NOMO-1 (cell line): ENCODE results near the gene U2AF1L4.

Experiments used
- DNase-seq, 2 experiments: peaks; one replicate each; lab custom pipeline; 2025; ENCODE audit not compliant: unreplicated experiment in 2 of 2; lab: John Stamatoyannopoulos, UW

U2AF1L4 gene

GRCh38 chr19:35743640-35744429 is 1.4 kb downstream of the U2AF1L4 start:
- no peak for DNase-seq

GRCh38 chr19:35742121-35742724 is 3.0 kb downstream of the U2AF1L4 start, which contains the start of gene IGFLR1:
Gene IGFLR1 (minus strand): TSS chr19:35742452. CDS start chr19:35741180, 1,272 bp downstream.
- peak; percentile 68 to 71 for DNase-seq

GRCh38 chr19:35741203-35741515 is 4.1 kb downstream of the U2AF1L4 start:
- DNase-seq, result no peak

GRCh38 chr19:35740423-35741202 is 4.6 kb downstream of the U2AF1L4 start:
- peak; percentile 93 to 95 for DNase-seq

- no peak for DNase-seq
Observed at GRCh38 chr19:35740108-35740422, 5.2 kb downstream of the U2AF1L4 start.

GRCh38 chr19:35739275-35740107 is 5.7 kb downstream of the U2AF1L4 start:
- no peak for DNase-seq

DNA sequence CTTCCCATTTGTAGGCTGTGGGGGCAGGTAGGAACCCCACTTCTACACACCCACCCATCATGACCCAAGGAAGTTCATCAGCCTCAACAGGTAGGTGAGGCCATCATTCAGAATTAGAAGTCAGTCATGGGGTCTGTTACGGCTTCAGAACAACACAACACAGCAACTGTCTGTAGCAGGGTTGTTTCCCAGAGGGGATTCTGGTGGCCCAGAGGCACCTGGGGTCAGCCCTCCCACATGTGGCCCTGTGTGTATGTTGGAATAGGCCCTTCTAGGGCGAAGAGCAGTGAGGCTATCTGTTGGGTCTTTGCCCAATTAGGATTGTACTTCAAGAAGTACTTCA is 6.4 kb downstream of the U2AF1L4 start:
- no peak for DNase-seq

- DNase-seq, result no peak
Observed at GRCh38 chr19:35738021-35738886, 7.0 kb downstream of the U2AF1L4 start.

DNA sequence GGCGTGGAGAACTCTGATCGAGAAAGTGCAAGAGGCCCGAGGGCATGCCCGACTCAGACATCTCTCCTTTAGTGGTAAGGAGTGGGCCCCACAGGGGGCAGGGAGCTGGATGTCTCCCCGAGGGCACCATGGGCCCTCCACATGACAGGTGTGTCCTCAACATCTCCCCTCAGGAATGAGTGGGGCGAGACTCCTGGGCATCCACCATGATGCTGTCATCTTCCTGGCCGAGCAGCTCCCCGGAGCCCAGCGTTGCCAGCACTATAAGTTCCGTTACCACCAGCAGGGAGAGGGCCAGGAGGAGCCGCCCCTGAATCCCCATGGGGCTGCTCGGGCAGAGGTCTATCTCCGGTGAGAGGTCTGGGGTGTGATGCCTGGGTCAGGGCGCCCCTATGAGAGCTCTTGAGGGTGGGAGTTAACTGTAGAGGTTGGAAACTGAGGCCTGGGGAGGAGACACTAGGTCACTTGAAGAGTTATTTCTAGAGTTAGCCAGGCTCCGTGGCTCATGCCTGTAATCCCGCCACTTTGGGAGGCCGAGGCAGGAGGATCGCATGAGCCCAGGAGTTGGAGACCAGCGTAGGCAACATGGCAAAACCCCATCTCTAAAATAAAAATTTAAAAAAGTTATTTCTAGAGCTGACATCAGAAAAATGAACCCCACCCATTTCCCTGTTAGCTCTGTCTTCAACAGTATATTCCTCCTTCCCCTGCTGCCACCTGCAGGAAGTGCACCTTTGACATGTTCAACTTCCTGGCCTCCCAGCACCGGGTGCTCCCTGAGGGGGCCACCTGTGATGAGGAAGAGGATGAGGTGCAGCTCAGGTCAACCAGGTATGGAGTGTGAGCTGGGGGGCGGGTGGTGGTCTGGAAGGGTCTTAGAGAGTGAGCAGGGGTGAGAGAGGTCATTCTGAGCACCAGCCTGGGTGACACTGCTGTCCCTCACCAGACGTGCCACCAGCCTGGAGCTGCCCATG is 8.0 kb downstream of the U2AF1L4 start:
- DNase-seq, result no peak

DNA sequence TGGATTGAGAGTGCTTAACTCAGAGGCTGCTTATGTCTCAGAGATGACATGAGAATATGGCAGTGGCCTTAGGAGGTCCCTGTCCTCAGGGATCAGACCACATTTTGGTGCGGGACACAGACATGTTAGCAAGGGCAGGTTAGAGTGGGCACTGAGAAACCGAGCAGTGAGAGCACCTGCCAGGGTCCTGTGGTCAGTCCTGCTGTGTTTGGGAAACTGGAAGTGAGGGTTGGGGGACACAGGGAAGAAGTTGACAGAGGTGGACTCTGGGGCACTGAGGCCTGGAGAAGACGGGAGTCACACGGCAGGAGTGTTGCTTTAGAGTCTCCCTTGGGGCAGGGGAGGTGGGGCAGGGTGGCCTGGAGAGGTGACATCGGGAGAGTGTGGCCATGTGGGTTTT is 10.3 kb downstream of the U2AF1L4 start:
- DNase-seq, result no peak

DNA sequence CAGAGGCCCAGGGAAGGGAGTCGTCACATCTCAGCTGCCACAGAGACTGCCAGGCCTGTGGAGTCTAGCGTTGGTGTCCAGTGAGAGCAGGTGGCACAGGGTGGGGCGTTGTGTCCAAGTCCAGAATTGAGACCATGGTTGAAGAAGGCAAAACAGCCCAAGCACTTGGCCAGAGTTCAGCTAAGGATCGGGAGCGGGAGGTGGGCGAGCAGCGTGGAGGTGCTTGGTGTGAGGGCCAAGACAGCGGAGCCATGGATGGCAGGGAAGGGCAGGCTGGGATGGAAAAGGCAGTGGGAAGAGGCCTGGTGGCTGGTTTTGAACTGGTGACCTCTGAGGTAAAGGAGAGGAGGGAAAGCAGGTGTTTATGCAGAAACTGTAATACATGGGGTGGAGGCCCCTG is 10.9 kb downstream of the U2AF1L4 start:
- no peak for DNase-seq

- DNase-seq, result no peak
Observed at GRCh38 chr19:35733180-35734125, 11.8 kb downstream of the U2AF1L4 start.

DNA sequence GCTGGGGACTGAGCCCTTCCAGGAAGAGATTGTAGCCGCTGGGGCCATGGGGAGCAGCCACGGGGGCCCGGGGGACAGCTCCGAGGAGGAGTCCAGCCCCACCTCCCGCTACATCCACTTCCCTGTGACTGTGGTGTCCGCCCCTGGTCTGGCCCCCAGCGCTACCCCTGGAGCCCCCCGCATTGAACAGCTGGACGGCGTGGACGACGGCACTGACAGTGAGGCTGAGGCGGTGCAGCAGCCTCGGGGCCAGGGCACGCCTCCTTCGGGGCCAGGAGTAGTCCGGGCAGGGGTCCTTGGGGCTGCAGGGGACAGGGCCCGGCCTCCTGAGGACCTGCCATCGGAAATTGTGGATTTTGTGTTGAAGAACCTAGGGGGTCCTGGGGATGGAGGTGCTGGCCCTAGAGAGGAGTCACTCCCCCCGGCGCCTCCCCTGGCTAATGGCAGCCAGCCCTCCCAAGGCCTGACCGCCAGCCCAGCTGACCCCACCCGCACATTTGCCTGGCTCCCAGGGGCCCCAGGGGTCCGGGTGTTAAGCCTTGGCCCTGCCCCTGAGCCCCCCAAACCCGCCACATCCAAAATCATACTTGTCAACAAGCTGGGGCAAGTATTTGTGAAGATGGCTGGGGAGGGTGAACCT is 12.6 kb downstream of the U2AF1L4 start:
- DNase-seq, result no peak

DNA sequence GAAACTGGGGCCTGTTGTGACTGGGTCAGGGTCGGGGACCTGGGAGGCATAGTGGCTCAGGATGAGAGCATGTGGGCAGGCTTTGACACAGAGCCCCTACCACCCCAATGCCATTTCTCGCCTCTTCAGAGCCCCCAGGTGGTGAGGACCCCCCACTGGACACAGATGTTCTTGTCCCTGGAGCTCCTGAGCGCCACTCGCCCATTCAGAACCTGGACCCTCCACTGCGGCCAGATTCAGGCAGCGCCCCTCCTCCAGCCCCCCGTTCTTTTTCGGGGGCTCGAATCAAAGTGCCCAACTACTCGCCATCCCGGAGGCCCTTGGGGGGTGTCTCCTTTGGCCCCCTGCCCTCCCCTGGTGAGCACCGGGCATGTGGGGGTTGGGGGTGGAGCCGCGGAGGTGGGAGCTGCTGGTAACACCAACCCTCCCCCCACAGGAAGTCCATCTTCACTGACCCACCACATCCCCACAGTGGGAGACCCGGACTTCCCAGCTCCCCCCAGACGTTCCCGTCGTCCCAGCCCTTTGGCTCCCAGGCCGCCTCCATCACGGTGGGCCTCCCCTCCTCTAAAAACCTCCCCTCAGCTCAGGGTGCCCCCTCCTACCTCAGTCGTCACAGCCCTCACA is 13.3 kb downstream of the U2AF1L4 start:
- no peak for DNase-seq

DNA sequence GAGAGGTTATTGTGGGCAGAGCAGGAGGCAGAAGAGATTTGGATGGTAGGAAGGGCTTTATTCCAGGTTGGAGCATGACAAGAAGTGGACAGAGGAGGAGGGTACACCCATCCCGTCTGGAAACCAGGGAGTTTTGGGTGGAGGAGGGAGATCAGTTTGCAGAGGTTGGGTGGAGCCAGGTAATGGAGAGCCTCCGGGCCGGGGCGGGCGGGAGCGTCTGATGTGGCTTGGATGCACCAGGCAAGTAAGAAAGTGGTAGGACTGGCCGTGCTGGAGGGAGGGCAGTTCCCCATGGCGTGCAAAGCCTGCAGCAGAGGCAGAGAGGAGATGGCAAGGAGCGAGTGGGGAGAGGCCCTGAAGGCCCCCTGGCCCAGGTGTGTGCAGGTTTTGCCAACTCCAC is 13.9 kb downstream of the U2AF1L4 start:
- DNase-seq, result no peak

DNA sequence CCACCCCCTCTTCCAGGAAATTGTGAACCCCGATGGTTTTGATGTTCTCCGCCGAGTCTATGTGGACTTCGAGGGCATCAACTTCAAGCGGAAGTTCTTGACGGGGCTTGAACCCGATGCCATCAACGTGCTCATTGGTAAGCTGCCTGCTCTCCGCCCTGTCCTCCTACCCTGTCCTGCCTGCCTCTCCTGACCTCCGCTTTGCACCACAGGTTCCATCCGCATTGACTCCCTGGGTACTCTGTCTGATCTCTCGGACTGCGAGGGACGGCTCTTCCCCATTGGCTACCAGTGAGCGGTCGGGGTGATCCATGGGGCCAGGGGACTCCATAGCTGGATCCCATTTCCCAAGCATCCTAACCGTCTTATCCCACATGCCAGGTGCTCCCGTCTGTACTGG is 14.9 kb downstream of the U2AF1L4 start:
- no peak for DNase-seq

GRCh38 chr19:35729763-35730162 is 15.5 kb downstream of the U2AF1L4 start:
- DNase-seq, result no peak
